GM23248 (cell line): ENCODE data around the gene PDGFRB. TPM values are rescaled to one million over a fixed set of nuclear protein-coding genes. Genes with fewer than 3 reads are reported as not detected.

Experiments used
- DNase-seq: peaks from one replicate; pipeline ENCODE4 v3.0.0-alpha.2; 2015
- H2AFZ ChIP-seq: fragments of 200-600 bp; sonication (generic); 2 replicates; pipeline ENCODE4 v1.6.1; 2016; ENCODE audit warnings: antibody characterized with exemption
- H3F3A ChIP-seq: fragments of 200-600 bp; sonication (generic); 2 replicates; pipeline ENCODE4 v1.6.1; 2016; ENCODE audit warnings: mild to moderate bottlenecking, antibody characterized with exemption, mixed run types; ENCODE audit not compliant: insufficient read depth
- H3K27ac ChIP-seq: fragments of 200-600 bp; sonication (generic); 2 replicates; pipeline ENCODE4 v1.5.1; 2016; ENCODE audit warnings: mild to moderate bottlenecking
- H3K27me3 ChIP-seq: fragments of 200-600 bp; sonication (generic); replicated peaks from 2 replicates; pipeline ENCODE4 v1.6.1; 2016; ENCODE audit warnings: mild to moderate bottlenecking; ENCODE audit not compliant: insufficient read depth
- H3K36me3 ChIP-seq: fragments of 200-600 bp; sonication (generic); 2 replicates; pipeline ENCODE4 v1.6.1; 2016; ENCODE audit warnings: low read depth, mild to moderate bottlenecking
- H3K4me1 ChIP-seq: fragments of 200-600 bp; sonication (generic); 2 replicates; pipeline ENCODE4 v1.6.1; 2016; ENCODE audit warnings: mild to moderate bottlenecking; ENCODE audit not compliant: insufficient read depth
- H3K4me2 ChIP-seq: fragments of 200-600 bp; sonication (generic); one replicate; pipeline ENCODE4 v1.6.1; 2016; ENCODE audit warnings: mild to moderate bottlenecking; ENCODE audit not compliant: unreplicated experiment
- H3K4me3 ChIP-seq: fragments of 200-600 bp; sonication (generic); 2 replicates; pipeline ENCODE4 v1.5.1; 2016; ENCODE audit warnings: mild to moderate bottlenecking
- H3K79me2 ChIP-seq: fragments of 200-600 bp; sonication (generic); 2 replicates; pipeline ENCODE4 v1.6.1; 2016; ENCODE audit warnings: mild to moderate bottlenecking; ENCODE audit not compliant: insufficient read depth
- H3K9ac ChIP-seq: fragments of 200-600 bp; sonication (generic); 2 replicates; pipeline ENCODE4 v1.6.1; 2016; ENCODE audit warnings: mild to moderate bottlenecking
- H3K9me2 ChIP-seq: fragments of 200-600 bp; sonication (generic); 2 replicates; pipeline ENCODE4 v1.6.1; 2016; ENCODE audit warnings: mixed run types, mild to moderate bottlenecking, moderate library complexity; ENCODE audit not compliant: insufficient read depth
- H3K9me3 ChIP-seq: fragments of 200-600 bp; sonication (generic); one replicate; pipeline ENCODE4 v1.6.1; 2017; ENCODE audit warnings: low read depth
- H4K20me1 ChIP-seq: fragments of 200-600 bp; sonication (generic); 2 replicates; pipeline ENCODE4 v1.6.0; 2016; ENCODE audit not compliant: insufficient read depth
- EZH2 ChIP-seq: fragments of 200-600 bp; sonication (generic); IDR thresholded peaks from 2 replicates; pipeline ENCODE4 v1.6.1; 2018; ENCODE audit warnings: antibody characterized with exemption, mild to moderate bottlenecking; ENCODE audit not compliant: insufficient read depth, poor library complexity, severe bottlenecking
- EZH2phosphoT487 ChIP-seq: fragments of 200-600 bp; sonication (generic); IDR thresholded peaks from 2 replicates; pipeline ENCODE4 v1.6.1; 2018; ENCODE audit warnings: antibody characterized with exemption, moderate library complexity, mild to moderate bottlenecking, low read depth; ENCODE audit not compliant: insufficient read depth
- WGBS, 2 experiments: methylation state at CpG; one replicate each; pipeline ENCODE4 v1.1.6; 2015 to 2017; ENCODE audit warnings: low lambda C conversion rate in 2 of 2, low coverage in 1 of 2; ENCODE audit errors: missing lambda C conversion rate in 2 of 2; 5-methylcytosine and 5-hydroxymethylcytosine counted together
- in situ Hi-C: fragments of 300-500 bp; cut with MboI; formaldehyde crosslinking; loops from 2 replicates; pipeline ENCODE4 v1.15.0; 2020
- polyA plus RNA-seq: library from polyadenylated mRNA; unstranded; fragments of >200 nt; fragmentation: Nextera tagmentation; extraction: Ambion mirVana; gene quantifications from 2 replicates; pipeline ENCODE4 v1.2.1, GENCODE V29; 2016
- total RNA-seq: library from RNA; depleted of rRNA; stranded (reverse); fragments of >200 nt; shearing (Covaris generic); gene quantifications from 2 replicates; pipeline ENCODE4 v1.2.3, GENCODE V29; 2014

Gene PDGFRB
- total and polyA plus RNA-seq, 2 experiments from 2014 or later = 155 to 205 TPM

DNA sequence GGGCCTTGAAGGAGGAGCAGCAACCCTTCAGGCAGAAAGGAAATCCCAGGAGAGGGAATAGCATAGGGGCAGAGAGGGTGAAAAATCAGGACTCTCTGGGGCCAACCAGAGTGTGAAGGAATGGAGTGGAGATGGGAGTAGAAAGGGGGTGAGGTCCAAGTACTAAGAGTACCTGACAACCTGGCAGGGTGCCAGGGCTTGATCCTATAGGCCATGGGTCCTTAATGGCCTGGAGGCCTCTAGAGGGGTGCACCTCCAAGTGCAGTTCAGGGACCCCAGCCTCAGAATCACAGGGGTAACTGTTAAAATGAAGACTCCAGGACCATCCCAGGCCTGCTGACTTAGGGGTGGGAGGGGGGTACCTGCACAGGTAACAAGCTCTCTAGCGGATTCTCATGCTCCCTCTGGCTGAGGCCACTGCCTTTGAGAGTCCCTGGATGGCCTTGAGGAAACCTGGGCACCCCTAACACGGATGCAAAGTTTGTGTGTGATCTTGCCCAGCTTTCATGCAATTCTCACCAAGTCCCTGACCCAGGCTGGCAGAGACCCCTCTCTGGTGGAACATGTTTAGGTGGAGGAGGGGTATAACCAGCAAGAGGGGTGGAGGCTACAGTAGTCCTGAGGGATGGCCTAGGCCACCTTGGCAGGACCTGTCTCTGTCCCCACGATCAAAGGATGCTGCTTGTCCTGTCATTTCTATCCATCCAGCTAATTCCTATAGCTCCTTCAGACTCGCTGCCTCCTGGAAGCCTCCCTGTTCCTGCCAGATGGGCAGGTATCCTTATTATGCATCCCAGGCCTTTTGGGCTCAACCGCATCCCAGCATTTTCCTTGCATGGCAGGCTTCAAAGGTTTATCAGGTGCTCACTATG is 51.7 kb downstream of the PDGFRB start:
- H3K27ac ChIP-seq = no peak overlapping the region
- no peak overlapping the region for H3K4me3 ChIP-seq
- no peaks in the 10 kb centered on the region for H3K9me3 ChIP-seq
- H3K4me2 ChIP-seq = no peak overlapping the region
- peaks cover 19% of the 10 kb centered on the region for H3F3A ChIP-seq
- no peaks in the 10 kb centered on the region for H3K36me3 ChIP-seq
- 73 to 84% methylated on average over 5 of the region's 5 CpGs for WGBS, 2 experiments
- H3K9ac ChIP-seq = no peak overlapping the region
- in situ Hi-C loops = loop anchor here (25.0 kb wide), 1 partner anchor 267 kb away; no protein-coding TSS in a partner anchor
- H3K79me2 ChIP-seq = no peaks in the 10 kb centered on the region
- H3K9me2 ChIP-seq = no peaks in the 10 kb centered on the region
- no peaks in the 10 kb centered on the region for H4K20me1 ChIP-seq
- no peak overlapping the region for H2AFZ ChIP-seq
- H3K27me3 ChIP-seq = no peaks in the 10 kb centered on the region
- DNase-seq = no peak
- TF ChIP-seq EZH2 (no peak), EZH2phosphoT487 (no peak)
- H3K4me1 ChIP-seq = peaks cover 15% of the 10 kb centered on the region

DNA sequence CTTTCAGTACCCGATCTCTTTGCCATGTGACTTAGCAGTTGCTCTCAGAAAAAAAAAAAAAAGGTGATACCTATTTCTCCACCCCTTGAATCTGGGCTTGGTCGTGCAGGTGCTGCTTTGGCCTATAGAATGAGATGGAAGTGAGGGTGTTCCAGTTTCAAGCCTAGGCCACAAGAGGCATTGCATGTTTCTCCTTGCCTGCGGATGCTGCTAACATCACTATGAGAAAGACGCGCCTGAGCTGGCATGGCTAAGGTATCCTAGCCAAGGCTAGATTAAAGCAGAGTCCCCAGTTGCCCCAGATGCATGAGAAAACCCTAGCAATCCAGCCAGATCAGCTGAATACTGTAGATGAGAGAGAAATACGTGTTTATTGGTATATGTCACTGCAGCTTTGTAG is 54.6 kb downstream of the PDGFRB start:
- Histone ChIP-seq H3K4me3 (no peak overlapping the region), H3K27ac (no peak overlapping the region), H3K9me3 (no peaks in the 10 kb centered on the region), H3K27me3 (no peaks in the 10 kb centered on the region), H3F3A (no peaks in the 10 kb centered on the region), H2AFZ (no peak overlapping the region), H3K9ac (no peak overlapping the region), H3K79me2 (no peaks in the 10 kb centered on the region), H4K20me1 (no peaks in the 10 kb centered on the region), H3K4me2 (no peak overlapping the region), H3K36me3 (no peaks in the 10 kb centered on the region), H3K4me1 (no peaks in the 10 kb centered on the region), H3K9me2 (no peaks in the 10 kb centered on the region)
- in situ Hi-C loops = loop anchor here (25.0 kb wide), 1 partner anchor 264 kb away; no protein-coding TSS in a partner anchor
- WGBS, 2 experiments = 78 to 80% methylated on average over 6 of the region's 6 CpGs
- no peak for TF ChIP-seq EZH2
- TF ChIP-seq EZH2phosphoT487 = no peak
- no peak for DNase-seq

DNA sequence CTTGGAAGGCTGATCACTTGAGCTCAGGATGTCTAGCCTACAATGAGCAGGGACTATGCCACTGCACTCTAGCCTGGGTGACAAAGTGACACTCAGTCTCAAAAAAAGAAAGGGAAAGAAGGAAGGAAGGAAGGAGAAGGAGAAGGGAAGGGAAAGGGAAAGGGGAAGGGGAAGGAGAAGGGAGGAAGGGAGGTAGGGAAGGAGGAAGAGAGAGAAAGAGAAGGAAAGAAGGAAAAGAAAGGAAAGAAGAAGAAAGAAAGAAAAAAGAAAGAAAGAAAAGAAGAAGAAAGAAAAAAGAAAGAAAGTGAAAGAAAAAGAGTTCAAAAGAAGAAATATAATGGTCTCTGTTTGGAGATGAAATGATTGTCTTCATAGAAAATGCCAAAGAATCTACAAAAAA is 58.5 kb downstream of the PDGFRB start:
- no peaks in the 10 kb centered on the region for H3K9me3 ChIP-seq
- TF ChIP-seq EZH2phosphoT487 (no peak), EZH2 (no peak)
- H3K36me3 ChIP-seq = no peaks in the 10 kb centered on the region
- in situ Hi-C loops = no loop called here
- H3K9ac ChIP-seq = no peak overlapping the region
- H4K20me1 ChIP-seq = no peaks in the 10 kb centered on the region
- H3K4me1 ChIP-seq = no peaks in the 10 kb centered on the region
- DNase-seq = no peak
- H3K27me3 ChIP-seq = no peaks in the 10 kb centered on the region
- H3K4me3 ChIP-seq = no peak overlapping the region
- no peaks in the 10 kb centered on the region for H3F3A ChIP-seq
- no peak overlapping the region for H2AFZ ChIP-seq
- H3K27ac ChIP-seq = no peak overlapping the region
- H3K9me2 ChIP-seq = no peaks in the 10 kb centered on the region
- no peaks in the 10 kb centered on the region for H3K79me2 ChIP-seq
- H3K4me2 ChIP-seq = no peak overlapping the region

DNA sequence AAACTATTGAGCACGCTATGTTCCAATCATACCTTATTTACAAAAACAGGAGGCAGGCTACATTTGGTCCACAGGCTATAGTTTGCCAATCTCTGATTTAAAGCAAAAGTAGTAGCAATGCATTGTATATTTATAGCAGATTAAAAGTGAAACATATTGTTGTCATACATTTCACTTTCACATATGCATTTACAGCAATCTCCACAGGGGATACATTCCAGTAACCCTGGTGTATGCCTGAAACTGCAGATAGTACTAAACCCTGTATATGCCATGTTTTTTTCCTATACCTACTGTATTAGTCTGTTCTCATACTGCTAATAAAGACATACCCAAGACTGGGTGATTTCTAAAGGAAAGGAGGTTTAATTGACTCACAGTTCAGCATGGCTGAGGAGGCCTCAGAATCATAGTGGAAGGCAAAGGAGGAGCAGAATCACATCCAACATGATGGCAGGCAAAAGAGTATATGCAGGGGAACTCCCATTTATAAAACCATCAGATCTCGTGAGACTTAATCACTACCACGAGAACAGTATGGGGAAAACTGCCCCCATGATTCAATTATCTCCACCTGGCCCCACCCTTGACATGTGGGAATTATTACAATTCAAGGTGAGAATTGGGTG is 63.4 kb downstream of the PDGFRB start:
- Histone ChIP-seq H3K4me3 (no peak overlapping the region), H4K20me1 (no peaks in the 10 kb centered on the region), H3K9ac (no peak overlapping the region), H3K9me2 (no peaks in the 10 kb centered on the region), H3K27me3 (no peaks in the 10 kb centered on the region), H3K4me1 (no peaks in the 10 kb centered on the region), H3K27ac (no peak overlapping the region), H3F3A (no peaks in the 10 kb centered on the region), H3K4me2 (no peak overlapping the region), H2AFZ (no peak overlapping the region), H3K9me3 (no peaks in the 10 kb centered on the region), H3K79me2 (no peaks in the 10 kb centered on the region), H3K36me3 (no peaks in the 10 kb centered on the region)
- 75 to 84% methylated on average over 3 of the region's 3 CpGs for WGBS, 2 experiments
- no peak for DNase-seq
- no peak for TF ChIP-seq EZH2phosphoT487
- TF ChIP-seq EZH2 = no peak
- in situ Hi-C loops = no loop called here
